ENCODE measurements around the gene ARHGEF26.
"Not testable (repeated sequence)": the region's sequence is repeated elsewhere in the genome, so short reads cannot be mapped to it uniquely, and the experiment has no call there.

ARHGEF26 gene

GRCh38 chr3:154120961-154121700, at the start of gene ARHGEF26:
TSS of gene ARHGEF26 (plus strand) at chr3:154121390. CDS start at chr3:154121993, 603 bp downstream.
- no peaks in the 10 kb centered on the region for H3K9me3 ChIP-seq (ENCODE audit: control insufficient read depth in 1 of 2, low read length in 2 of 2)
- no peaks in the 10 kb centered on the region for H3K36me3 ChIP-seq (ENCODE audit: control insufficient read depth in 1 of 2, insufficient read depth in 2 of 2, low read length in 2 of 2)
- peak within 1 kb of the TSS; percentile 76 to 82 for H3K9ac ChIP-seq (ENCODE audit: low read depth in 1 of 2, low read length in 2 of 2)
- no peaks in the 10 kb centered on the region for H3K27me3 ChIP-seq (ENCODE audit: control insufficient read depth in 1 of 2, insufficient read depth in 2 of 2, low read length in 2 of 2)
- peaks cover 5 to 19% of the 10 kb centered on the region in 2 donors for H3K4me1 ChIP-seq (ENCODE audit: control insufficient read depth in 1 of 2, insufficient read depth in 2 of 2, low read length in 2 of 2)
- peak within 1 kb of the TSS; percentile 67 to 83 for H3K4me3 ChIP-seq (ENCODE audit: low read depth in 1 of 2, low read length in 2 of 2)
- H3K27ac ChIP-seq (ENCODE audit: low read depth, low read length): no peak within 1 kb of the TSS

- Histone ChIP-seq H3K9me3 (ENCODE audit: control insufficient read depth in 1 of 2, low read length in 2 of 2) (no peaks in the 10 kb centered on the region), H3K36me3 (ENCODE audit: control insufficient read depth in 1 of 2, insufficient read depth in 2 of 2, low read length in 2 of 2) (no peaks in the 10 kb centered on the region), H3K27ac (ENCODE audit: low read depth, low read length) (no peak overlapping the region), H3K9ac (ENCODE audit: low read depth in 1 of 2, low read length in 2 of 2) (no peak overlapping the region), H3K27me3 (ENCODE audit: control insufficient read depth in 1 of 2, insufficient read depth in 2 of 2, low read length in 2 of 2) (no peaks in the 10 kb centered on the region), H3K4me1 (ENCODE audit: control insufficient read depth in 1 of 2, insufficient read depth in 2 of 2, low read length in 2 of 2) (no peaks in the 10 kb centered on the region), H3K4me3 (ENCODE audit: low read depth in 1 of 2, low read length in 2 of 2) (no peak overlapping the region)
These were observed 46.2 kb upstream of the ARHGEF26 start for GRCh38 chr3:154074966-154075365.

GRCh38 chr3:154078672-154079071, 42.5 kb upstream of the ARHGEF26 start:
- no peak overlapping the region for H3K9ac ChIP-seq (ENCODE audit: low read depth in 1 of 2, low read length in 2 of 2)
- no peaks in the 10 kb centered on the region for H3K27me3 ChIP-seq (ENCODE audit: control insufficient read depth in 1 of 2, insufficient read depth in 2 of 2, low read length in 2 of 2)
- peaks cover 6 to 8% of the 10 kb centered on the region in 2 donors for H3K4me1 ChIP-seq (ENCODE audit: control insufficient read depth in 1 of 2, insufficient read depth in 2 of 2, low read length in 2 of 2)
- H3K4me3 ChIP-seq (ENCODE audit: low read depth in 1 of 2, low read length in 2 of 2): no peak overlapping the region
- H3K27ac ChIP-seq (ENCODE audit: low read depth, low read length): no peak overlapping the region
- H3K36me3 ChIP-seq (ENCODE audit: control insufficient read depth in 1 of 2, insufficient read depth in 2 of 2, low read length in 2 of 2): no peaks in the 10 kb centered on the region
- H3K9me3 ChIP-seq (ENCODE audit: control insufficient read depth in 1 of 2, low read length in 2 of 2): no peaks in the 10 kb centered on the region

GRCh38 chr3:154081305-154081704, 39.9 kb upstream of the ARHGEF26 start:
- no peaks in the 10 kb centered on the region for H3K36me3 ChIP-seq (ENCODE audit: control insufficient read depth in 1 of 2, insufficient read depth in 2 of 2, low read length in 2 of 2)
- H3K27me3 ChIP-seq (ENCODE audit: control insufficient read depth in 1 of 2, insufficient read depth in 2 of 2, low read length in 2 of 2): no peaks in the 10 kb centered on the region
- no peak overlapping the region for H3K4me3 ChIP-seq (ENCODE audit: low read depth in 1 of 2, low read length in 2 of 2)
- H3K4me1 ChIP-seq (ENCODE audit: control insufficient read depth in 1 of 2, insufficient read depth in 2 of 2, low read length in 2 of 2): peaks cover 6 to 8% of the 10 kb centered on the region in 2 donors
- H3K9me3 ChIP-seq (ENCODE audit: control insufficient read depth in 1 of 2, low read length in 2 of 2): no peaks in the 10 kb centered on the region
- no peak overlapping the region for H3K27ac ChIP-seq (ENCODE audit: low read depth, low read length)
- no peak overlapping the region for H3K9ac ChIP-seq (ENCODE audit: low read depth in 1 of 2, low read length in 2 of 2)

GRCh38 chr3:154085071-154085470, 36.1 kb upstream of the ARHGEF26 start:
- no peaks in the 10 kb centered on the region for H3K36me3 ChIP-seq (ENCODE audit: control insufficient read depth in 1 of 2, insufficient read depth in 2 of 2, low read length in 2 of 2)
- no peaks in the 10 kb centered on the region for H3K9me3 ChIP-seq (ENCODE audit: control insufficient read depth in 1 of 2, low read length in 2 of 2)
- no peak overlapping the region for H3K27ac ChIP-seq (ENCODE audit: low read depth, low read length)
- no peaks in the 10 kb centered on the region for H3K27me3 ChIP-seq (ENCODE audit: control insufficient read depth in 1 of 2, insufficient read depth in 2 of 2, low read length in 2 of 2)
- H3K4me3 ChIP-seq (ENCODE audit: low read depth in 1 of 2, low read length in 2 of 2): no peak overlapping the region
- no peak overlapping the region for H3K9ac ChIP-seq (ENCODE audit: low read depth in 1 of 2, low read length in 2 of 2)
- peaks cover 6 to 8% of the 10 kb centered on the region in 2 donors for H3K4me1 ChIP-seq (ENCODE audit: control insufficient read depth in 1 of 2, insufficient read depth in 2 of 2, low read length in 2 of 2)

- Histone ChIP-seq H3K4me1 (ENCODE audit: control insufficient read depth in 1 of 2, insufficient read depth in 2 of 2, low read length in 2 of 2) (peaks cover 6 to 8% of the 10 kb centered on the region in 2 donors), H3K36me3 (ENCODE audit: control insufficient read depth in 1 of 2, insufficient read depth in 2 of 2, low read length in 2 of 2) (no peaks in the 10 kb centered on the region), H3K9me3 (ENCODE audit: control insufficient read depth in 1 of 2, low read length in 2 of 2) (no peaks in the 10 kb centered on the region), H3K9ac (ENCODE audit: low read depth in 1 of 2, low read length in 2 of 2) (no peak overlapping the region), H3K27ac (ENCODE audit: low read depth, low read length) (no peak overlapping the region), H3K4me3 (ENCODE audit: low read depth in 1 of 2, low read length in 2 of 2) (no peak overlapping the region), H3K27me3 (ENCODE audit: control insufficient read depth in 1 of 2, insufficient read depth in 2 of 2, low read length in 2 of 2) (no peaks in the 10 kb centered on the region)
These were observed 35.4 kb upstream of the ARHGEF26 start for GRCh38 chr3:154085799-154086198.

- Histone ChIP-seq H3K4me1 (ENCODE audit: control insufficient read depth in 1 of 2, insufficient read depth in 2 of 2, low read length in 2 of 2) (peaks cover 5% of the 10 kb centered on the region in 2 donors), H3K9ac (ENCODE audit: low read depth in 1 of 2, low read length in 2 of 2) (no peak overlapping the region), H3K4me3 (ENCODE audit: low read depth in 1 of 2, low read length in 2 of 2) (no peak overlapping the region), H3K36me3 (ENCODE audit: control insufficient read depth in 1 of 2, insufficient read depth in 2 of 2, low read length in 2 of 2) (no peaks in the 10 kb centered on the region), H3K27ac (ENCODE audit: low read depth, low read length) (no peak overlapping the region), H3K9me3 (ENCODE audit: control insufficient read depth in 1 of 2, low read length in 2 of 2) (no peaks in the 10 kb centered on the region), H3K27me3 (ENCODE audit: control insufficient read depth in 1 of 2, insufficient read depth in 2 of 2, low read length in 2 of 2) (no peaks in the 10 kb centered on the region)
These were observed 34.9 kb upstream of the ARHGEF26 start for GRCh38 chr3:154086286-154086685.

- H3K27me3 ChIP-seq (ENCODE audit: control insufficient read depth in 1 of 2, insufficient read depth in 2 of 2, low read length in 2 of 2); H3K9ac ChIP-seq (ENCODE audit: low read depth in 1 of 2, low read length in 2 of 2): not testable (repeated sequence)
These were observed 33.3 kb upstream of the ARHGEF26 start for GRCh38 chr3:154087756-154088480.

GRCh38 chr3:154089421-154090420, 31.5 kb upstream of the ARHGEF26 start:
- H3K4me3 ChIP-seq (ENCODE audit: low read depth in 1 of 2, low read length in 2 of 2): no peak overlapping the region

More at GRCh38 chr3:154087756-154088480, 33.3 kb upstream of the ARHGEF26 start:
- H3K9me3 ChIP-seq (ENCODE audit: control insufficient read depth in 1 of 2, low read length in 2 of 2); H3K36me3 ChIP-seq (ENCODE audit: control insufficient read depth in 1 of 2, insufficient read depth in 2 of 2, low read length in 2 of 2); H3K4me3 ChIP-seq (ENCODE audit: low read depth in 1 of 2, low read length in 2 of 2); H3K27ac ChIP-seq (ENCODE audit: low read depth, low read length); H3K4me1 ChIP-seq (ENCODE audit: control insufficient read depth in 1 of 2, insufficient read depth in 2 of 2, low read length in 2 of 2): not testable (repeated sequence)

More at GRCh38 chr3:154089421-154090420, 31.5 kb upstream of the ARHGEF26 start:
- Histone ChIP-seq H3K4me1 (ENCODE audit: control insufficient read depth in 1 of 2, insufficient read depth in 2 of 2, low read length in 2 of 2) (no peaks in the 10 kb centered on the region), H3K27ac (ENCODE audit: low read depth, low read length) (no peak overlapping the region), H3K27me3 (ENCODE audit: control insufficient read depth in 1 of 2, insufficient read depth in 2 of 2, low read length in 2 of 2) (no peaks in the 10 kb centered on the region), H3K36me3 (ENCODE audit: control insufficient read depth in 1 of 2, insufficient read depth in 2 of 2, low read length in 2 of 2) (no peaks in the 10 kb centered on the region), H3K9ac (ENCODE audit: low read depth in 1 of 2, low read length in 2 of 2) (no peak overlapping the region), H3K9me3 (ENCODE audit: control insufficient read depth in 1 of 2, low read length in 2 of 2) (no peaks in the 10 kb centered on the region)
